ENCODE results near the gene DUSP3. TPM values are rescaled to one million over a fixed set of nuclear protein-coding genes. Genes with fewer than 3 reads are reported as not detected.

DUSP3 gene
- total RNA-seq, 1 experiment from 2014 or later, result 38.4 TPM

GRCh38 chr17:43768382-43768781 lies 10.4 kb downstream of the DUSP3 start:
- no peak for TF ChIP-seq CTCF (conservative IDR thresholded peaks at IDR 0.05)
- no peak for TF ChIP-seq EZH2 (IDR thresholded peaks at IDR 0.05; ENCODE audit: low read depth)
- H4K20me1 ChIP-seq (ENCODE audit: insufficient read depth), result no peaks in the 10 kb centered on the region
- no peak overlapping the region for H3K4me3 ChIP-seq
- DNase-seq, result no peak
- intact Hi-C loops (cut with micrococcal nuclease; ENCODE audit: unreplicated experiment), result no loop called here
- peaks cover 4% of the 10 kb centered on the region; the same call in 1 of the 2 replicates for H3K36me3 ChIP-seq (ENCODE audit: low read depth)
- H3K79me2 ChIP-seq (ENCODE audit: low read depth), result no peaks in the 10 kb centered on the region
- no peak overlapping the region for H3K4me2 ChIP-seq
- CTCF ChIA-PET, result no interaction called here
- peaks cover 26% of the 10 kb centered on the region; the same call in 1 of the 2 replicates for H3F3A ChIP-seq (ENCODE audit: insufficient read depth, low read depth)
- no peaks in the 10 kb centered on the region for H3K9me2 ChIP-seq (ENCODE audit: insufficient read depth)
- no peaks in the 10 kb centered on the region for H3K9me3 ChIP-seq (ENCODE audit: insufficient read depth, low read depth)
- no peaks in the 10 kb centered on the region for H3K4me1 ChIP-seq (replicated peaks; ENCODE audit: insufficient read depth)
- POLR2A ChIA-PET (ENCODE audit: unreplicated experiment), result no interaction called here
- no peak overlapping the region for H2AFZ ChIP-seq
- BruUV-seq (replicated peaks), result no TSS peak
- H3K27me3 ChIP-seq (ENCODE audit: insufficient read depth, low read depth), result no peaks in the 10 kb centered on the region
- no peak overlapping the region for H3K27ac ChIP-seq

- Histone ChIP-seq H3F3A (ENCODE audit: insufficient read depth, low read depth) (peaks cover 26% of the 10 kb centered on the region; the same call in 1 of the 2 replicates), H3K9me2 (ENCODE audit: insufficient read depth) (no peaks in the 10 kb centered on the region), H3K4me3 (no peak overlapping the region), H2AFZ (no peak overlapping the region), H3K4me1 (replicated peaks; ENCODE audit: insufficient read depth) (no peaks in the 10 kb centered on the region), H4K20me1 (ENCODE audit: insufficient read depth) (no peaks in the 10 kb centered on the region), H3K79me2 (ENCODE audit: low read depth) (no peaks in the 10 kb centered on the region), H3K9me3 (ENCODE audit: insufficient read depth, low read depth) (no peaks in the 10 kb centered on the region), H3K27me3 (ENCODE audit: insufficient read depth, low read depth) (no peaks in the 10 kb centered on the region), H3K27ac (no peak overlapping the region), H3K36me3 (ENCODE audit: low read depth) (peaks cover 4% of the 10 kb centered on the region; the same call in 1 of the 2 replicates), H3K4me2 (no peak overlapping the region)
- intact Hi-C loops (cut with micrococcal nuclease; ENCODE audit: unreplicated experiment), result no loop called here
- DNase-seq, result no peak
- ChIA-PET CTCF (interaction anchor here (1.0 to 1.2 kb wide), 2 partner anchors 72 to 78 kb away, joined by 3 to 4 read pairs; no protein-coding TSS in a partner anchor), POLR2A (ENCODE audit: unreplicated experiment) (no interaction called here)
- no TSS peak for BruUV-seq (replicated peaks)
- TF ChIP-seq CTCF (conservative IDR thresholded peaks at IDR 0.05), result no peak
- TF ChIP-seq EZH2 (IDR thresholded peaks at IDR 0.05; ENCODE audit: low read depth), result no peak
Measured at GRCh38 chr17:43767713-43768059, 11.1 kb downstream of the DUSP3 start.

DNA sequence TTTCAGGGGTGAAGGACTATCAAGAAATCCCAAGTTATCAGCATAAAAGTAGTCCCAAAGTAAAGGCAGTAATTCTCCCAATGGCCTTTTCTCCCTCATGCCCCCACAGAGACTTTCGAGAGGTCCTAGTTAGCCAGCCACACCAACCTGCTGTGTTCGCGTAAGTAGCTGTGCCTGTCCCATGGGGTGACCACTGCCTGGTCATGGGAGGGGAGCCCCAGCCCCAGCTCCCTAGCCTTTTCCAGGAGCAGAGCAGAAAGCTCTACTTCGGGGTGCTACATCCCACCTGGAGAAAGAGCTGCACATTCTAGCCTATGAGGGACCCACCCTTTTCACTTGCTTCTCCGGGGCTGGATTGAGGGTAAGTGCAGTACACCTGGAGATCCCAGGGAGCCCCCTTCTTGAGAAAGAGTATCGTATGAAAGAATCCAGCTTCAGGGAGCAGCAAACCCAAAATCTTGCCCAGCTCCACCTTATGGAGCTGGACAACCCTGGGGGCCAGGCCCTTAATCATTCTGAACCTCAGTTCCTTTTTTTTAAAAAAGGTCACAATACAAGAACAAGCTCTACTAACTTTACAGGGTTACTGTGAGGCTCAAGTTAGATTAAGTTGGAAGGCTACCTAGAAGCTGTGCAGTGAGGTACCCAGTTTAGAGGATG lies 11.6 kb downstream of the DUSP3 start:
- no peaks in the 10 kb centered on the region for H3K9me3 ChIP-seq (ENCODE audit: insufficient read depth, low read depth)
- H3K79me2 ChIP-seq (ENCODE audit: low read depth), result no peaks in the 10 kb centered on the region
- ChIA-PET CTCF (interaction anchor here (0.6 to 1.2 kb wide), 4 partner anchors 60 to 188 kb away, joined by 3 to 5 read pairs (median 4); no protein-coding TSS in a partner anchor), POLR2A (ENCODE audit: unreplicated experiment) (interaction anchor here (0.5 to 0.7 kb wide), 2 partner anchors 79 to 249 kb away, joined by 3 read pairs; no protein-coding TSS in a partner anchor)
- DNase-seq, result no peak
- peaks cover 4% of the 10 kb centered on the region; the same call in 1 of the 2 replicates for H3K36me3 ChIP-seq (ENCODE audit: low read depth)
- no peak overlapping the region for H3K4me2 ChIP-seq
- intact Hi-C loops (cut with micrococcal nuclease; ENCODE audit: unreplicated experiment), result no loop called here
- no peaks in the 10 kb centered on the region for H3K9me2 ChIP-seq (ENCODE audit: insufficient read depth)
- H4K20me1 ChIP-seq (ENCODE audit: insufficient read depth), result no peaks in the 10 kb centered on the region
- H3F3A ChIP-seq (ENCODE audit: insufficient read depth, low read depth), result peaks cover 26% of the 10 kb centered on the region; the same call in 1 of the 2 replicates
- no peak overlapping the region for H3K4me3 ChIP-seq
- no peak for TF ChIP-seq EZH2 (IDR thresholded peaks at IDR 0.05; ENCODE audit: low read depth)
- no peak for TF ChIP-seq CTCF (conservative IDR thresholded peaks at IDR 0.05)
- H3K27me3 ChIP-seq (ENCODE audit: insufficient read depth, low read depth), result no peaks in the 10 kb centered on the region
- BruUV-seq (replicated peaks), result no TSS peak
- H2AFZ ChIP-seq, result no peak overlapping the region
- no peaks in the 10 kb centered on the region for H3K4me1 ChIP-seq (replicated peaks; ENCODE audit: insufficient read depth)
- no peak overlapping the region for H3K27ac ChIP-seq

All from PC-9 (cell line).